Measurements from ENCODE around the gene SH3BGRL2.

Gene SH3BGRL2

DNA sequence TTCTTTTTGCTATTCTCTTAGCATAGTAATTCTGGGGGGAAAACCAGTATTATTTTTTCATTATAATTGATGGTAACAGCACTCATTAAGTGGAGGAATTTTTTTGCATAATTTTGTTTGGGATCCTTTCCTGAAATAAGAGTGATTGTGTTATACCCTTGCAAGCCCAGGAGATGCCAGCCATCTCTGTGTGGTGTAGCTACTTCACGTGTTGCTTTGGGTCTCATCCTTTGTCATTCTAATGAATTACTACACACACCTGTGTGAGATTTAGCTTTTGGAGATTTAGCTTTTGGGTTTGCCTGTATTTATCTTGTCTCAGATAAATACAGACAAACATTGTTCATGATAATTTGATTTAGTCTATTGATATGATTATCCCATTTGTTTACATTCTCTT lies 76.5 kb downstream of the SH3BGRL2 start:
- H3K4me1 ChIP-seq (ENCODE audit: control insufficient read depth, insufficient read depth, low read length) = no peaks in the 10 kb centered on the region
- no peak overlapping the region for H3K4me2 ChIP-seq (ENCODE audit: low read length)
- H3K9ac ChIP-seq (ENCODE audit: low read depth, low read length) = no peak overlapping the region
- no peaks in the 10 kb centered on the region for H3K36me3 ChIP-seq (ENCODE audit: insufficient read depth, low read length)
- no peaks in the 10 kb centered on the region for H3K9me3 ChIP-seq (replicated peaks; ENCODE audit: low read length)
- no peaks in the 10 kb centered on the region for H3K27me3 ChIP-seq (ENCODE audit: control insufficient read depth, insufficient read depth, low read length)
- no peak overlapping the region for H3K4me3 ChIP-seq (ENCODE audit: low read length)

DNA sequence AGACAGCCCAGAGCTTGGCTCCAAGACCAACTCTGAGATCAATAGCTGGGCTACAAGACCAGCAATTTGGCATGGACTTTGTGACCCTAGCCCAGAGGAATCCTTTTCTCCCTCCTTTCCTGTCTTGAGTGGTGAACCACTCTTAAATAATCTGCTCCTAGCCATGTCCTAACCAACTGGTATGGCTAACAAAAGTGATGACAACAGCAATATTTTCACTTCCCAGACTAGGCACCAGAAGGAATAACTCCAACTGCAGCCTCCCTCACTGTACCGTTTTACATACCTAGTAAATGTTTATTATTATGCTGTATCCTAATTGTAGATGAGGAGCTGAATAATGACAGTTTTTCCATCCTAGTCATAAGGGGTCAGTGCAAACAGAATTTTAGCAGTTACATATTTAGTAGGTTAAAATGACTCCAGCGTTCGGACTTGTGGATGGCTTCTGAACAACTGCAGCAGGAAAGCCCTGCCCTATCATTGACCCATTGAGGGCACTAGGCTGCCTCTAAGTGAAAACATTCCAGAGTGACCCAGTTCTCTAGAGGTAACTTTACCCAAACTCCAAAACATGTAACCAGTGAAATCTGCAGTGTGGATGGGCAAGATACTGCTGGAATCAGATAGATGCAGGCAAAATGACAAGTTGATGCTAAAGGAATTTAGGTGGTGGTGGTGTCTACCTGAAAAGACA lies 77.1 kb downstream of the SH3BGRL2 start:
- Histone ChIP-seq H3K4me2 (ENCODE audit: low read length) (no peak overlapping the region), H3K9ac (ENCODE audit: low read depth, low read length) (no peak overlapping the region), H3K4me1 (ENCODE audit: control insufficient read depth, insufficient read depth, low read length) (no peaks in the 10 kb centered on the region), H3K9me3 (replicated peaks; ENCODE audit: low read length) (no peaks in the 10 kb centered on the region), H3K4me3 (ENCODE audit: low read length) (no peak overlapping the region), H3K36me3 (ENCODE audit: insufficient read depth, low read length) (no peaks in the 10 kb centered on the region), H3K27me3 (ENCODE audit: control insufficient read depth, insufficient read depth, low read length) (no peaks in the 10 kb centered on the region)

DNA sequence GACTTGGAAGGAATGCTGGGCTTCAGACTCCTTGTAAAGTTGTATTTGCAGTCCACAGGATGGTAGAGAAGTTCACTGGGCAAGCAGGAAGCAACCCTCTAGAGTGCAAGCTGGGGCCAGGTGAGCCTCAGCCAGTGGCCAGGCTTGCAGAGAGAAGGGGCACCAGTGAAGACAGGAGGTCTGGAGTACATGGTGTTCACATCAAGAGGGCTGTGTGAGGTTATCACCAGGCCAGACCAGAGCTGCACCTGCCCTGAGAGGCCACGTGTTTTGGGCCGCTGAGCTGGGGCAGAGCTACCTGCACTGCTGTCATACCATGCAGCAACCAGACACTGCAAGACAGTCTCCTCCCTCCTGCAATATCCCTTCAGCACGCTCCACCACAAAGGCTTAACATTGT lies 79.0 kb downstream of the SH3BGRL2 start:
- no peak overlapping the region for H3K4me2 ChIP-seq (ENCODE audit: low read length)
- no peaks in the 10 kb centered on the region for H3K4me1 ChIP-seq (ENCODE audit: control insufficient read depth, insufficient read depth, low read length)
- no peaks in the 10 kb centered on the region for H3K9me3 ChIP-seq (replicated peaks; ENCODE audit: low read length)
- no peak overlapping the region for H3K4me3 ChIP-seq (ENCODE audit: low read length)
- no peak overlapping the region for H3K9ac ChIP-seq (ENCODE audit: low read depth, low read length)
- H3K36me3 ChIP-seq (ENCODE audit: insufficient read depth, low read length) = no peaks in the 10 kb centered on the region
- H3K27me3 ChIP-seq (ENCODE audit: control insufficient read depth, insufficient read depth, low read length) = peaks cover 8% of the 10 kb centered on the region

DNA sequence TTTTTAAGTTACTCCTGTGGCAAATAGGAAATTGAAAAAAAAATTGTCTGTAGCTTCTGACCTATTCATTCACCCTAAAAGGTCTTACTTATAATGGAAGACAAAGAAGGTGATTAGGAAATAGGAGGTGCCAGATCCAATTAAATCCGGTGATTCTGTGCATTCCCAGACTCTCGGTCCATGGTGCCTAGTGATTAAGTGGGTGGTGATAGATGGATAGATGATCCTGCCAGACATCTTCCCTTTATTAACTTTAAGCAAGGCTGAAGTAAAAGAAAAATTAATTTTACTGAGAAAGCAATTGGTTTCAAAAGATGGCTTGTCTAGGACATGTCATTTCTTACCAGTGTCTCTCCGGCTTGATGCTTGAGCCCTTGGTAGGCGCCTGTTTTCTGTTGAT lies 80.0 kb downstream of the SH3BGRL2 start:
- Histone ChIP-seq H3K4me2 (ENCODE audit: low read length) (no peak overlapping the region), H3K4me3 (ENCODE audit: low read length) (no peak overlapping the region), H3K27me3 (ENCODE audit: control insufficient read depth, insufficient read depth, low read length) (peaks cover 15% of the 10 kb centered on the region), H3K4me1 (ENCODE audit: control insufficient read depth, insufficient read depth, low read length) (no peaks in the 10 kb centered on the region), H3K9me3 (replicated peaks; ENCODE audit: low read length) (no peaks in the 10 kb centered on the region), H3K36me3 (ENCODE audit: insufficient read depth, low read length) (no peaks in the 10 kb centered on the region), H3K9ac (ENCODE audit: low read depth, low read length) (no peak overlapping the region)

DNA sequence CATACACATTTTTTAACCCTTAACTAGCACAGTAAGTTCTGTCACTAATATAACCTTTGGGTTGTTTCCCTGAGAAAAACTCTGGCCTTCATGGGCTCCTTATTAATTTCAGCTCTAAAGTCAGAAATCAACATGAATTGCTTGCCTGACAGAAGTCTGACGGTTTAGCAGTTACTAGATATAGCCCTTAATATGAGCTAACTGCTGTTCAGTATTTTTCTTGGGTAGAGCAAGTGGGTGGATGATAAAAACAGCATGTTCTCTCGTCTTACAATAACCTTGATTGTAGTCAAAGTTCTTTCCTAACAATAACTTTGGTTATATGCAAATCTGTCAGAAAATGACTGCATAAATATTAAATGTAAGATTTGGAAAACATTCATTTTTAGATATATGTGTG lies 81.0 kb downstream of the SH3BGRL2 start:
- Histone ChIP-seq H3K9ac (ENCODE audit: low read depth, low read length) (no peak overlapping the region), H3K9me3 (replicated peaks; ENCODE audit: low read length) (no peaks in the 10 kb centered on the region)

DNA sequence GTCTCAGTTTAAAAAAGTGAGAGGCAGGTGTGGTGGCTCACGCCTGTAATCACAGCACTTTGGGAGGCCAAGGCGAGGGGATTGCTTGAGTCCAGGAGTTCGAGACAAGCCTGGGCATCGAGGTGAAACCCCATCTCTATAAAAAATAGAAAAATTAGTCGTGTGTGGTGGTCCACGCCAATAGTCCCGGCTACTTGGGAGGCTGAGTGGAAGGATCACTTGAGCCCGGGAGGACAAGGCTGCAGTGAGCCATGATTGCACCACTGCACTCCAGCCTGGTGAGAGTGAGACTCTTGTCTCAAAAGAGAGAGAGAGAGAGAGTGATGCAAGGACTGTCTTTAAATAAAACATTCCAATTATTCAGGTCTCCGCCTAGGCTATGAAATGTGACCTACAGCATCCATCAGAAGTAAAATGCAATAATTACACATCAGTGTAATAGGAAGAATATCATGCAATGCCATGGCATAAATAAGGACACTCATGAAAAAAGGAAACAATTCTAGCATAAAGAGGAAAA lies 81.5 kb downstream of the SH3BGRL2 start:
- H3K27me3 ChIP-seq (ENCODE audit: control insufficient read depth, insufficient read depth, low read length) = peaks cover 20% of the 10 kb centered on the region
- H3K4me3 ChIP-seq (ENCODE audit: low read length) = no peak overlapping the region
- no peaks in the 10 kb centered on the region for H3K9me3 ChIP-seq (replicated peaks; ENCODE audit: low read length)
- H3K4me1 ChIP-seq (ENCODE audit: control insufficient read depth, insufficient read depth, low read length) = no peaks in the 10 kb centered on the region
- no peaks in the 10 kb centered on the region for H3K36me3 ChIP-seq (ENCODE audit: insufficient read depth, low read length)
- H3K4me2 ChIP-seq (ENCODE audit: low read length) = no peak overlapping the region
- no peak overlapping the region for H3K9ac ChIP-seq (ENCODE audit: low read depth, low read length)

More for the DNA sequence above, 81.0 kb downstream of the SH3BGRL2 start:
- H3K27me3 ChIP-seq (ENCODE audit: control insufficient read depth, insufficient read depth, low read length) = peaks cover 20% of the 10 kb centered on the region
- no peak overlapping the region for H3K4me2 ChIP-seq (ENCODE audit: low read length)
- H3K4me3 ChIP-seq (ENCODE audit: low read length) = no peak overlapping the region
- H3K36me3 ChIP-seq (ENCODE audit: insufficient read depth, low read length) = no peaks in the 10 kb centered on the region
- H3K4me1 ChIP-seq (ENCODE audit: control insufficient read depth, insufficient read depth, low read length) = no peaks in the 10 kb centered on the region

DNA sequence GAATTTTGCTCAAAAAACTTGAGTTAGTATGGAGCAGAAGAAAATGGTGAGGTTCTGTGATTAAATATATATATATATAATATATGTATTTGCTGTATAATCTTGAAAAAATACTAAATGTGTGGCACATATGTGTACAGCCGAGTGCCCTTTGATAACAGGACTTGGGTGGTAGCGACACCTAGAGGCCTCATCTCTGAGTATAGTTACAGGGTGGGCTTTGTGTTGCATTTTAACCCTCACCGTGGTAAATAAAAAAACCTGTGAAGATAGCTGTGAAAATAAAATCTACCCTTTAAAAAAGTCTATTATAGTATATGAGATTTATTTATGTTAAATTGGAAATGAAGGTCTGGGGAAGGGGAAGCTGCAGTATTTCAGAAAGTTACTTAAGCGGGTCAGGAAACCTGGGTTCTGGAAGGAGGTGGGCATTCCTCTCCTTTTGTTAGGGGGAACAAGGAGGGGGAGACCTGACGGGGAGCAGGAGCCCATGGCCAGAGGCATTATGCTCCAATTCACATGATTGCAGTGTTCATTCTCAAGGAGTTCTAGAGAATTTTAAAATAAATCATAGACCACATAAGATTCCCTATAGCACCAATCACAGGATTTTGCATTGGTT lies 82.7 kb downstream of the SH3BGRL2 start:
- no peak overlapping the region for H3K4me2 ChIP-seq (ENCODE audit: low read length)
- no peaks in the 10 kb centered on the region for H3K4me1 ChIP-seq (ENCODE audit: control insufficient read depth, insufficient read depth, low read length)
- H3K4me3 ChIP-seq (ENCODE audit: low read length) = no peak overlapping the region
- no peaks in the 10 kb centered on the region for H3K9me3 ChIP-seq (replicated peaks; ENCODE audit: low read length)
- no peak overlapping the region for H3K9ac ChIP-seq (ENCODE audit: low read depth, low read length)
- H3K36me3 ChIP-seq (ENCODE audit: insufficient read depth, low read length) = no peaks in the 10 kb centered on the region
- H3K27me3 ChIP-seq (ENCODE audit: control insufficient read depth, insufficient read depth, low read length) = peaks cover 20% of the 10 kb centered on the region

DNA sequence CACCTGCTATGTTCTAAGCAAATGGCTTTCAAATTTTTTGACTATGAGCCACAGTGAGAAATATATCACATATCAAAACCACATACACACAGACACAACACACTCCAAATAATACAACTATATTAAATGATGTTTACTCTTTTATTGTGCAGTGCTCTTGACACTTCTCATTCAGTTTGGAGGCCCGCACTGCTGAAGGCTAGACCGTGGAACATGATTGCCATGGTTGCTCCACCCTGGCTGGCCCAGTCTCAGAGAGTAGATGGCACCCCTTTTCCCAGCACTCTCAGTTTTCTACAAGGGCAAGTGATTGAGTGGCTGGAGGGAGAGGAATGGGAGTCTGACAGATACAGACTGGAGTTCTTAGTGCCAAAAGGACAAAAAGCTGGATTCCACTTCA lies 86.9 kb downstream of the SH3BGRL2 start:
- H3K4me3 ChIP-seq (ENCODE audit: low read length) = no peak overlapping the region
- no peak overlapping the region for H3K9ac ChIP-seq (ENCODE audit: low read depth, low read length)

DNA sequence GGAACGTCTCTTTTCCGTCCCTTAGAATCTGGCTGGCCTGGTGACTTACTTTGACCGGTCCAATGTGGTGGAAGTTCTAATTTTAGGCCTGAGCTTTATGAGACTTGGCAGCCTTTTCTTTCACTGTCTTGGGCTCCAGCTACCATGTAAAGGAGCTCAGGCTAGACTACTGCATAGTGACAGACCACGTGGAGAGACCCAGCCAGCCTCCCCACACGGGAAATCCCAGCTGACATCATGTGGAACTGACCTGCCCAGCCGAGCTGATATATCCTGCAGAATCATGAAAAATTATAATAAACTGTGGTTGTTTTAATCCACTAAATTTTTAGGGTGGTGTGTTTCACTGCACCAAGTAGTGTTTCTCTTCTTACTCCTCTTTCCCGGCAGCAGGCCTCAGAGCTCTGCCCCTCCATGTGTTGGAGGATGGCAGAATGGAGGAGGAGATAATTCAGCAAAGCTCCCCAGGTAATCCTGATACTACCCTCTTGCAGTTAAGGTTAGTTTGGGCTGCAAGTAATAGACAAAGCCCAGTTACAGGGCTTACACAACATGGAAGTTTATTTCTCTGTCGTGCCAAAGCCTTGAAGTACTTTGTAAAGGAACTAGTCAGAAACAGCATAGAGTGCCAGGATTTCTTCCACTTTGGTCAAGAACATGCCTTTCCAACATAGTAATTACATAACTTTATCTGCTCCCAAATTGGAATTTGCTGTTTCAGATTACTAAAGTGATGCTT lies 87.5 kb downstream of the SH3BGRL2 start:
- Histone ChIP-seq H3K4me2 (ENCODE audit: low read length) (no peak overlapping the region), H3K27me3 (ENCODE audit: control insufficient read depth, insufficient read depth, low read length) (peaks cover 25% of the 10 kb centered on the region), H3K4me1 (ENCODE audit: control insufficient read depth, insufficient read depth, low read length) (peaks cover 5% of the 10 kb centered on the region), H3K36me3 (ENCODE audit: insufficient read depth, low read length) (no peaks in the 10 kb centered on the region), H3K9ac (ENCODE audit: low read depth, low read length) (no peak overlapping the region), H3K4me3 (ENCODE audit: low read length) (no peak overlapping the region), H3K9me3 (replicated peaks; ENCODE audit: low read length) (no peaks in the 10 kb centered on the region)

More for the DNA sequence above, 86.9 kb downstream of the SH3BGRL2 start:
- peaks cover 23% of the 10 kb centered on the region for H3K27me3 ChIP-seq (ENCODE audit: control insufficient read depth, insufficient read depth, low read length)
- H3K4me2 ChIP-seq (ENCODE audit: low read length) = no peak overlapping the region
- H3K9me3 ChIP-seq (replicated peaks; ENCODE audit: low read length) = no peaks in the 10 kb centered on the region
- peaks cover 5% of the 10 kb centered on the region for H3K4me1 ChIP-seq (ENCODE audit: control insufficient read depth, insufficient read depth, low read length)
- no peaks in the 10 kb centered on the region for H3K36me3 ChIP-seq (ENCODE audit: insufficient read depth, low read length)

DNA sequence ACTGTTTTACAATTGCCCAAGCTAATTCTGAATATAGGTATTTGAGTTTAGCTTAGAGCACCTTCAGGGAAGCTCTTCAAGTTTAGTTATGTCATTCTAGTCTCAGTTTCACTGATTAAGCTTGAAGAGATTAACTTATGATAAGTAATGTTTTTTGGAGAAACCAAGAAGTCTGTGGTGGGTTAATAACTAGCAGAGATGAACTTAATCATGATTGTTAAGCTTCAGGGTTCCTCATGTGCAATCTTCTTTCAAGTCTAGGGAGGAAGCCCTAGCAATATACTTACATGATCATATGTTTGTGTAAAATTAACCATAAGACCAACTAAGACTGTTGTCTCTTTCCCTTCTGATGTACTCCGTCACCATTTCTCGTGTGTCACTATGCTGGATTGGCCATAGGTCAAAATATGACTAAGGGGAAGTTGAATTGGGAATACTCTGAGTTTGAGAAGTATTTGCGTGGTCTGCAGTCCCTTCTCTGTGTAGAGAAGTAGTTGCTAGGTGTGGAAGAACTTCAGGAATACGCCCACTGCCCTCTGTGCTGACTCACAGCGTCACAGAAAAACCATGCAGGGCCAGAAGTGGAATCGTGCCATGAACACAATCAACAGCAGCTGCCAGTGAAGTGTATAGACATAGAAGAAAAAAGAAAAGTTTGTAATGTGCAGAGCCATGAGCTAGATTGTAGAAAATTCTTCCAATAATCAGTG lies 88.3 kb downstream of the SH3BGRL2 start:
- peaks cover 5% of the 10 kb centered on the region for H3K4me1 ChIP-seq (ENCODE audit: control insufficient read depth, insufficient read depth, low read length)
- H3K9ac ChIP-seq (ENCODE audit: low read depth, low read length) = no peak overlapping the region
- H3K4me2 ChIP-seq (ENCODE audit: low read length) = no peak overlapping the region
- peaks cover 24% of the 10 kb centered on the region for H3K27me3 ChIP-seq (ENCODE audit: control insufficient read depth, insufficient read depth, low read length)
- H3K36me3 ChIP-seq (ENCODE audit: insufficient read depth, low read length) = no peaks in the 10 kb centered on the region
- H3K9me3 ChIP-seq (replicated peaks; ENCODE audit: low read length) = no peaks in the 10 kb centered on the region
- no peak overlapping the region for H3K4me3 ChIP-seq (ENCODE audit: low read length)

DNA sequence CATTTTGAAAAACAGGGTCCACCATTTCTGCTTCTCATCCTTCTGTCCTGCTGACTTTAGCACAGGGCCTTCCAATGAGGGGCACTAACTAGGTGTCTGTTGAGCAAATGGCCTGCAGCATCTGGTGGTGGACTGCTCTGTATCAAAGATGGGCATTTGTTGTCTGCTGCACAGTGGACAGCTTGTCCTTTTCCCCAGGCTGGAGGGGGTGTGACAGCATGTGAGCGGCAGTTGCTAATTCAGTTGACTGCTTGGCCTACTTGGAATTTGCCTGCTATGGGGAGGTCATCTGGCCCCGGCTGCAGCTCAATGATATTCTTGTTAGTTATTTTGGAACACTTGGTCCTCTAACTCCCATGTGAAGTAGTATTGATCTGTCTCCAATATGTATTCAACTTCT lies 93.7 kb downstream of the SH3BGRL2 start:
- Histone ChIP-seq H3K9me3 (replicated peaks; ENCODE audit: low read length) (no peaks in the 10 kb centered on the region), H3K4me2 (ENCODE audit: low read length) (no peak overlapping the region), H3K36me3 (ENCODE audit: insufficient read depth, low read length) (no peaks in the 10 kb centered on the region), H3K4me3 (ENCODE audit: low read length) (no peak overlapping the region), H3K9ac (ENCODE audit: low read depth, low read length) (no peak overlapping the region), H3K27me3 (ENCODE audit: control insufficient read depth, insufficient read depth, low read length) (peaks cover 12% of the 10 kb centered on the region), H3K4me1 (ENCODE audit: control insufficient read depth, insufficient read depth, low read length) (peaks cover 1% of the 10 kb centered on the region)
